GM23338 (cell line): ENCODE data around the gene OSBPL5. TPM values are rescaled to one million over a fixed set of nuclear protein-coding genes. Genes with fewer than 3 reads are reported as not detected.

Experiments
- ATAC-seq: fragments of 200-7000 bp; cut with Tn5 transposase; 3 replicates; pipeline ENCODE4 v1.9.1; 2020
- DNase-seq: peaks from one replicate; pipeline ENCODE4 v3.0.0-alpha.2; 2015; ENCODE audit warnings: low spot score
- H2AFZ ChIP-seq: fragments of 200-600 bp; sonication (generic); 2 replicates; pipeline ENCODE4 v1.8.0; 2016; ENCODE audit warnings: antibody characterized with exemption, mild to moderate bottlenecking, moderate library complexity
- H3F3A ChIP-seq: fragments of 200-600 bp; sonication (generic); replicated peaks from 2 replicates; pipeline ENCODE4 v1.8.0; 2017; ENCODE audit warnings: antibody characterized with exemption, mixed run types, low read depth
- H3K27ac ChIP-seq: fragments of 200-600 bp; sonication (generic); 2 replicates; pipeline ENCODE4 v1.6.1; 2016; ENCODE audit warnings: low read depth
- H3K27me3 ChIP-seq: fragments of 200-600 bp; sonication (generic); 2 replicates; pipeline ENCODE4 v1.8.0; 2016; ENCODE audit warnings: mild to moderate bottlenecking, mixed run types, moderate library complexity; ENCODE audit not compliant: insufficient read depth
- H3K36me3 ChIP-seq: fragments of 200-600 bp; sonication (generic); 2 replicates; pipeline ENCODE4 v1.8.0; 2016; ENCODE audit warnings: mild to moderate bottlenecking; ENCODE audit not compliant: insufficient read depth
- H3K4me1 ChIP-seq: fragments of 200-600 bp; sonication (generic); 2 replicates; pipeline ENCODE4 v1.8.0; 2016; ENCODE audit warnings: mild to moderate bottlenecking, moderate library complexity; ENCODE audit not compliant: insufficient read depth
- H3K4me2 ChIP-seq: fragments of 200-600 bp; sonication (generic); 2 replicates; pipeline ENCODE4 v1.7.1; 2017; ENCODE audit warnings: mixed run types
- H3K4me3 ChIP-seq: fragments of 200-600 bp; sonication (generic); 2 replicates; pipeline ENCODE4 v1.6.1; 2016; ENCODE audit warnings: mixed run types
- H3K79me2 ChIP-seq: fragments of 200-600 bp; sonication (generic); replicated peaks from 2 replicates; pipeline ENCODE4 v1.8.0; 2017; ENCODE audit warnings: mild to moderate bottlenecking; ENCODE audit not compliant: insufficient read depth
- H3K9me2 ChIP-seq: fragments of 200-600 bp; sonication (generic); 2 replicates; pipeline ENCODE4 v1.8.0; 2017; ENCODE audit not compliant: insufficient read depth
- H4K20me1 ChIP-seq: fragments of 200-600 bp; sonication (generic); replicated peaks from 2 replicates; pipeline ENCODE4 v1.8.0; 2017; ENCODE audit warnings: mild to moderate bottlenecking; ENCODE audit not compliant: insufficient read depth
- H3K27ac Mint-ChIP-seq: 2 replicates; pipeline ENCODE4 v1.8.0; 2020; ENCODE audit warnings: inconsistent platforms, mild to moderate bottlenecking, moderate library complexity, mixed read lengths
- H3K27me3 Mint-ChIP-seq: 3 replicates; pipeline ENCODE4 v1.8.0; 2022; ENCODE audit warnings: low read depth, mild to moderate bottlenecking, moderate library complexity, mixed read lengths, inconsistent platforms; ENCODE audit not compliant: insufficient read depth, poor library complexity
- H3K36me3 Mint-ChIP-seq: 3 replicates; pipeline ENCODE4 v1.8.0; 2021; ENCODE audit warnings: low read depth, mild to moderate bottlenecking, inconsistent platforms, moderate library complexity, mixed read lengths
- H3K4me1 Mint-ChIP-seq: 3 replicates; pipeline ENCODE4 v1.8.0; 2020; ENCODE audit warnings: mild to moderate bottlenecking, inconsistent platforms, mixed read lengths
- H3K4me3 Mint-ChIP-seq: 3 replicates; pipeline ENCODE4 v1.8.0; 2021; ENCODE audit warnings: moderate library complexity, mild to moderate bottlenecking, inconsistent platforms, mixed read lengths
- H3K9me3 Mint-ChIP-seq: 3 replicates; pipeline ENCODE4 v1.8.0; 2020; ENCODE audit warnings: moderate library complexity, mild to moderate bottlenecking, inconsistent platforms, mixed read lengths
- CREB1 ChIP-seq: fragments of 250-450 bp; sonication (Bioruptor Pico); IDR thresholded peaks from 2 replicates; pipeline ENCODE4 v1.5.0; 2020; ENCODE audit warnings: low read depth, mild to moderate bottlenecking, moderate library complexity
- ETS1 ChIP-seq: IDR thresholded peaks from 2 replicates; pipeline ENCODE4 v1.6.1; 2016; ENCODE audit warnings: antibody characterized with exemption
- EZH2 ChIP-seq: fragments of 200-600 bp; sonication (generic); IDR thresholded peaks from one replicate; pipeline ENCODE4 v1.8.0; 2017; ENCODE audit warnings: antibody characterized with exemption, mild to moderate bottlenecking, low read depth; ENCODE audit not compliant: unreplicated experiment
- EZH2phosphoT487 ChIP-seq: fragments of 200-600 bp; sonication (generic); IDR thresholded peaks from one replicate; pipeline ENCODE4 v1.8.1; 2018; ENCODE audit warnings: antibody characterized with exemption; ENCODE audit not compliant: unreplicated experiment
- JUNB ChIP-seq: IDR thresholded peaks from one replicate; pipeline ENCODE4 v1.6.1; 2016; ENCODE audit warnings: antibody characterized with exemption; ENCODE audit not compliant: unreplicated experiment
- NANOG ChIP-seq: IDR thresholded peaks from 2 replicates; pipeline ENCODE4 v1.6.1; 2016; ENCODE audit warnings: antibody characterized with exemption, borderline replicate concordance
- POLR2AphosphoS5 ChIP-seq: IDR thresholded peaks from 2 replicates; pipeline ENCODE4 v1.6.1; 2016; ENCODE audit warnings: antibody characterized with exemption, low read depth
- REST ChIP-seq: IDR thresholded peaks from one replicate; pipeline ENCODE4 v1.6.1; 2018; ENCODE audit warnings: antibody characterized with exemption; ENCODE audit not compliant: unreplicated experiment
- STAT1 ChIP-seq: IDR thresholded peaks from one replicate; pipeline ENCODE4 v1.6.1; 2016; ENCODE audit warnings: antibody characterized with exemption; ENCODE audit not compliant: unreplicated experiment
- ZNF114 ChIP-seq: fragments of 250-450 bp; sonication (Bioruptor Pico); IDR thresholded peaks from 2 replicates; pipeline ENCODE4 v1.5.0; 2020; ENCODE audit warnings: mild to moderate bottlenecking, moderate library complexity
- ZNF331 ChIP-seq: fragments of 250-450 bp; sonication (Bioruptor Pico); IDR thresholded peaks from 2 replicates; pipeline ENCODE4 v1.5.0; 2020; ENCODE audit warnings: low read depth, mild to moderate bottlenecking, moderate library complexity
- ZNF462 ChIP-seq: fragments of 250-450 bp; sonication (Bioruptor Pico); IDR thresholded peaks from 2 replicates; pipeline ENCODE4 v1.5.0; 2020; ENCODE audit warnings: mild to moderate bottlenecking, moderate library complexity
- polyA plus RNA-seq: library from polyadenylated mRNA; unstranded; fragments of >200 nt; fragmentation: Nextera tagmentation; extraction: Ambion mirVana; gene quantifications from 2 replicates; pipeline ENCODE4 v1.2.1, GENCODE V29; 2016
- total RNA-seq: library from RNA; depleted of rRNA; stranded (reverse); fragments of >200 nt; shearing (Covaris generic); gene quantifications from 2 replicates; pipeline ENCODE4 v1.2.3, GENCODE V29; 2014

Gene OSBPL5
- total and polyA plus RNA-seq, 2 experiments from 2014 or later = 2.7 to 12.0 TPM

GRCh38 chr11:3103076-3103475, 62.0 kb downstream of the OSBPL5 start:
- H3K79me2 ChIP-seq = no peaks in the 10 kb centered on the region
- no peak overlapping the region for H2AFZ ChIP-seq
- H4K20me1 ChIP-seq = no peaks in the 10 kb centered on the region
- Mint-ChIP-seq H3K4me3 (no peak overlapping the region), H3K9me3 (no peaks in the 10 kb centered on the region), H3K4me1 (peaks cover 10% of the 10 kb centered on the region), H3K27ac (no peak overlapping the region), H3K27me3 (peaks cover 6% of the 10 kb centered on the region), H3K36me3 (no peaks in the 10 kb centered on the region)
- H3K4me1 ChIP-seq = no peaks in the 10 kb centered on the region
- no peaks in the 10 kb centered on the region for H3F3A ChIP-seq
- no peak for DNase-seq
- no peak for ATAC-seq
- no peaks in the 10 kb centered on the region for H3K27me3 ChIP-seq
- no peaks in the 10 kb centered on the region for H3K9me2 ChIP-seq
- H3K4me2 ChIP-seq = no peak overlapping the region
- no peak overlapping the region for H3K4me3 ChIP-seq
- no peaks in the 10 kb centered on the region for H3K36me3 ChIP-seq
- no peak overlapping the region for H3K27ac ChIP-seq
- no peak for TF ChIP-seq JUNB

DNA sequence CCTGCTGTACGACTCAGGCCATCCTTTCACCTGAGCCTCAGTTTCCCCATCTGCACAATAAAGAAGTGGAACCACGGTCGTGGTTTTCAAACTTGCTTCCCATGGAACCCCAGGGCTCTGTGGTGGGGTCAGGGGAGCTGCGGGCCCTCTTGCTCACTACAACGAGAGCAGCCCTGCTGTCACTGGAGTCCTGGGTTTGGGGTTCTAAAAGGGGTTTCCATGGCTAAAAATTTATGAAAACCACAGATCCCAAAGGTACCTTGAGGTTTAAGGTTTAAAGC, 62.5 kb downstream of the OSBPL5 start:
- no peaks in the 10 kb centered on the region for H3K27me3 ChIP-seq
- H3K9me3 Mint-ChIP-seq = no peaks in the 10 kb centered on the region
- no peak overlapping the region for H2AFZ ChIP-seq
- no peak overlapping the region for H3K4me3 ChIP-seq
- H3K27ac ChIP-seq = no peak overlapping the region
- no peak overlapping the region for H3K27ac Mint-ChIP-seq
- H3K4me3 Mint-ChIP-seq = no peak overlapping the region
- no peak for ATAC-seq
- no peaks in the 10 kb centered on the region for H3K4me1 ChIP-seq
- peaks cover 6% of the 10 kb centered on the region for H3K27me3 Mint-ChIP-seq
- H3K79me2 ChIP-seq = no peaks in the 10 kb centered on the region
- DNase-seq = no peak
- no peak overlapping the region for H3K4me2 ChIP-seq
- H3K9me2 ChIP-seq = no peaks in the 10 kb centered on the region
- no peaks in the 10 kb centered on the region for H3K36me3 ChIP-seq
- H3K4me1 Mint-ChIP-seq = peaks cover 10% of the 10 kb centered on the region
- H3F3A ChIP-seq = no peaks in the 10 kb centered on the region
- H3K36me3 Mint-ChIP-seq = no peaks in the 10 kb centered on the region
- no peaks in the 10 kb centered on the region for H4K20me1 ChIP-seq
- TF ChIP-seq POLR2AphosphoS5 = no peak
- TF ChIP-seq EZH2phosphoT487 = no peak
- TF ChIP-seq ZNF462 = no peak
- TF ChIP-seq EZH2 = no peak
- TF ChIP-seq REST = no peak
- TF ChIP-seq JUNB = no peak
- TF ChIP-seq ZNF114 (CRISPR knock-in tag) = no peak
- no peak for TF ChIP-seq ETS1
- TF ChIP-seq ZNF331 (CRISPR knock-in tag) = no peak
- no peak for TF ChIP-seq STAT1
- TF ChIP-seq NANOG = no peak
- TF ChIP-seq CREB1 (CRISPR knock-in tag) = no peak
